Measurements from ENCODE around the gene DDIT4. TPM values are rescaled to one million over a fixed set of nuclear protein-coding genes. Genes with fewer than 3 reads are reported as not detected.

Gene DDIT4
- total and polyA plus RNA-seq, 2 of the 8 experiments (the other 6 are each of a cell fraction or from before 2014, with no cell fraction given), result 47.4 to 108 TPM

GRCh38 chr10:72251635-72252034 lies 22.1 kb upstream of the DDIT4 start:
- Histone ChIP-seq H3K14ac (ENCODE audit: insufficient read length) (no peak overlapping the region), H4K91ac (replicated peaks; ENCODE audit: insufficient read length, low read length) (no peak overlapping the region), H2AFZ (ENCODE audit: low read length) (no peak overlapping the region), H2BK120ac (replicated peaks; ENCODE audit: low read depth, low read length) (no peak overlapping the region), H3K27me3 (replicated peaks in 1 of 4; ENCODE audit: control insufficient read depth in 3 of 4, extremely low read depth in 1 of 4, insufficient read depth in 3 of 4, low read length in 3 of 4) (no peaks in the 10 kb centered on the region), H4K8ac (ENCODE audit: extremely low read depth, insufficient read depth, low read length) (no peak overlapping the region), H3K4ac (replicated peaks; ENCODE audit: insufficient read length, low read depth, low read length) (no peak overlapping the region), H2BK15ac (ENCODE audit: low read length) (peak overlapping the region; percentile 61; the same call in 1 of the 2 replicates), H2BK20ac (ENCODE audit: low read length) (peak overlapping the region; percentile 80; the same call in 1 of the 2 replicates), H3K4me2 (ENCODE audit: insufficient read depth in 1 of 2, low read depth in 2 of 2, low read length in 2 of 2) (no peak overlapping the region), H3K9me3 (ENCODE audit: insufficient read depth in 2 of 2, low read depth in 1 of 2, low read length in 1 of 2) (no peaks in the 10 kb centered on the region), H3K79me1 (ENCODE audit: low read depth, low read length) (no peaks in the 10 kb centered on the region), H2BK5ac (ENCODE audit: low read depth, low read length) (no peak overlapping the region), H4K5ac (ENCODE audit: insufficient read length, low read depth, low read length) (no peak overlapping the region), H3K56ac (replicated peaks; ENCODE audit: insufficient read length, low read depth, low read length) (no peak overlapping the region), H2BK12ac (ENCODE audit: low read depth, low read length) (0 out of 2 replicates have a peak overlapping the region, but pooled peaks have one; percentile 23), H3K36me3 (ENCODE audit: control insufficient read depth in 2 of 4, insufficient read depth in 4 of 4, low read length in 3 of 4) (no peaks in the 10 kb centered on the region), H3K18ac (ENCODE audit: extremely low read depth, low read length) (no peak overlapping the region), H3K4me3 (ENCODE audit: extremely low read depth in 1 of 4, insufficient read depth in 2 of 4, low read depth in 3 of 4, low read length in 4 of 4) (no peak overlapping the region), H3K23me2 (ENCODE audit: low read depth, low read length) (no peaks in the 10 kb centered on the region), H3K4me1 (replicated peaks in 1 of 4; ENCODE audit: control insufficient read depth in 3 of 4, insufficient read depth in 4 of 4, low read length in 3 of 4) (peaks cover 13 to 21% (median 16%) of the 10 kb centered on the region in 4 experiments), H3K23ac (ENCODE audit: insufficient read length) (no peak overlapping the region), H3K27ac (ENCODE audit: low read depth, low read length) (no peak overlapping the region), H2AK5ac (ENCODE audit: low read depth, low read length) (no peak overlapping the region), H4K20me1 (replicated peaks in 1 of 2; ENCODE audit: control insufficient read depth in 1 of 2, insufficient read depth in 2 of 2, low read length in 2 of 2) (no peaks in the 10 kb centered on the region), H3K79me2 (ENCODE audit: control insufficient read depth in 1 of 2, insufficient read depth in 2 of 2, low read length in 2 of 2) (no peaks in the 10 kb centered on the region), H3K9ac (replicated peaks in 1 of 4; ENCODE audit: extremely low read depth in 1 of 4, low read depth in 3 of 4, low read length in 3 of 4) (no peak overlapping the region)
- DNase-seq (ENCODE audit: low read depth in 1 of 2, low spot score in 2 of 2) (no peak), FAIRE-seq (no peak)
- POLR2A ChIA-PET (ENCODE audit: partially characterized antibody), result interaction anchor here (24.2 kb wide), 1 partner anchor 25 kb away, joined by 673 read pairs; the partner anchor contains the start of gene DDIT4
- TF ChIP-seq ASH2L (IDR thresholded peaks at IDR 0.05; ENCODE audit: low read length), result no peak
- no peak for TF ChIP-seq TCF12 (IDR thresholded peaks at IDR 0.05; ENCODE audit: low read depth, low read length)
- no peak for TF ChIP-seq RFX5 (IDR thresholded peaks at IDR 0.05; ENCODE audit: borderline replicate concordance, low read depth, low read length)
- TF ChIP-seq BACH1 (IDR thresholded peaks at IDR 0.05; ENCODE audit: low read length), result no peak
- WGBS, 2 experiments (ENCODE audit: extremely low coverage in 1 of 2, insufficient coverage in 1 of 2, insufficient read length in 1 of 2, insufficient replicate concordance in 2 of 2, low coverage in 1 of 2, low lambda C conversion rate in 2 of 2, missing lambda C conversion rate in 1 of 2), result 91% methylated on average over 6 of the region's 6 CpGs; no CpG with 5 or more reads in 1 of the 2 experiments
- CTCF ChIA-PET (ENCODE audit: partially characterized antibody), result interaction anchor here (0.5 to 1.1 kb wide), 2 partner anchors 354 to 355 kb away, joined by 3 read pairs; no protein-coding TSS in a partner anchor

All from H1 (cell line).